Astrocyte (in vitro differentiated cells and primary cell): ENCODE data around the gene CRNKL1. TPM values are rescaled to one million over a fixed set of nuclear protein-coding genes. Genes with fewer than 3 reads are reported as not detected.

Experiments used
- DNase-seq: peaks from one replicate; pipeline ENCODE4 v3.0.0-alpha.2; 2010; ENCODE audit warnings: low read depth
- FAIRE-seq: peaks from 2 replicates; lab custom pipeline; 2011; peaks lifted over from hg19 to GRCh38; lab: Jason Lieb, UNC
- H2AFZ ChIP-seq: 2 replicates; pipeline ENCODE4 v1.6.0; 2012; ENCODE audit warnings: low read depth, low read length, inconsistent platforms
- H3K27ac ChIP-seq: 2 replicates; pipeline ENCODE4 v1.5.1; 2011; ENCODE audit warnings: low read depth, low read length, inconsistent platforms
- H3K27me3 ChIP-seq: 2 replicates; pipeline ENCODE4 v1.6.0; 2011; ENCODE audit warnings: low read length, inconsistent platforms; ENCODE audit not compliant: insufficient read depth
- H3K36me3 ChIP-seq: 2 replicates; pipeline ENCODE4 v1.5.1; 2011; ENCODE audit warnings: low read length, inconsistent platforms; ENCODE audit not compliant: insufficient read depth
- H3K4me1 ChIP-seq: 2 replicates; pipeline ENCODE4 v1.5.1; 2011; ENCODE audit warnings: low read length, inconsistent platforms; ENCODE audit not compliant: insufficient read depth
- H3K4me2 ChIP-seq: 2 replicates; pipeline ENCODE4 v1.6.0; 2012; ENCODE audit warnings: low read length, inconsistent platforms
- H3K4me3 ChIP-seq: 2 replicates; pipeline ENCODE4 v1.5.1; 2011; ENCODE audit warnings: low read depth, mild to moderate bottlenecking, low read length, inconsistent platforms; ENCODE audit not compliant: insufficient read depth
- H3K79me2 ChIP-seq: 2 replicates; pipeline ENCODE4 v1.6.0; 2012; ENCODE audit warnings: mild to moderate bottlenecking, low read length, inconsistent platforms; ENCODE audit not compliant: insufficient read depth
- H3K9ac ChIP-seq: 2 replicates; pipeline ENCODE4 v1.6.0; 2012; ENCODE audit warnings: mild to moderate bottlenecking, low read length, inconsistent platforms
- H3K9me3 ChIP-seq: 2 replicates; pipeline ENCODE4 v1.5.1; 2012; ENCODE audit warnings: low read depth, mild to moderate bottlenecking, low read length, inconsistent platforms; ENCODE audit not compliant: insufficient read depth
- H4K20me1 ChIP-seq: 2 replicates; pipeline ENCODE4 v1.6.0; 2012; ENCODE audit warnings: low read length, inconsistent platforms; ENCODE audit not compliant: insufficient read depth
- H3K27ac Mint-ChIP-seq: one replicate; pipeline ENCODE4 v1.8.0; 2021; ENCODE audit warnings: mild to moderate bottlenecking, mixed read lengths; ENCODE audit not compliant: unreplicated experiment
- H3K27me3 Mint-ChIP-seq: one replicate; pipeline ENCODE4 v1.8.0; 2021; ENCODE audit warnings: low read depth, mixed read lengths; ENCODE audit not compliant: unreplicated experiment
- H3K36me3 Mint-ChIP-seq: one replicate; pipeline ENCODE4 v1.8.0; 2021; ENCODE audit warnings: low read depth, mixed read lengths; ENCODE audit not compliant: unreplicated experiment
- H3K4me1 Mint-ChIP-seq: one replicate; pipeline ENCODE4 v1.8.0; 2021; ENCODE audit warnings: low read depth, mixed read lengths; ENCODE audit not compliant: unreplicated experiment
- H3K4me3 Mint-ChIP-seq: one replicate; pipeline ENCODE4 v1.8.0; 2021; ENCODE audit warnings: mild to moderate bottlenecking, moderate library complexity, mixed read lengths; ENCODE audit not compliant: unreplicated experiment
- H3K9me3 Mint-ChIP-seq: one replicate; pipeline ENCODE4 v1.8.0; 2021; ENCODE audit warnings: mild to moderate bottlenecking, mixed read lengths; ENCODE audit not compliant: unreplicated experiment
- CTCF ChIP-seq: IDR thresholded peaks from 2 replicates; pipeline ENCODE4 v1.5.1; 2011; ENCODE audit warnings: low read depth, mild to moderate bottlenecking, inconsistent platforms, low read length, moderate library complexity; ENCODE audit not compliant: insufficient read depth
- EZH2 ChIP-seq: IDR thresholded peaks from 2 replicates; pipeline ENCODE4 v1.6.1; 2012; ENCODE audit warnings: mild to moderate bottlenecking, low read length, inconsistent platforms; ENCODE audit not compliant: insufficient read depth
- total RNA-seq: library from RNA; stranded (reverse); gene quantifications from 2 replicates; pipeline ENCODE4 v1.2.1, GENCODE V29; 2021

The CRNKL1 gene
- total RNA-seq, 1 donor from 2014 or later, result 20.2 TPM

- Mint-ChIP-seq H3K4me3 (no peak overlapping the region), H3K36me3 (no peaks in the 10 kb centered on the region), H3K27me3 (peaks cover 22% of the 10 kb centered on the region), H3K4me1 (no peaks in the 10 kb centered on the region), H3K9me3 (no peaks in the 10 kb centered on the region), H3K27ac (no peak overlapping the region)
- no peak for DNase-seq
- no peak overlapping the region for H3K4me3 ChIP-seq
- H2AFZ ChIP-seq, result no peak overlapping the region
- no peak overlapping the region for H3K9ac ChIP-seq
- TF ChIP-seq CTCF (no peak), EZH2 (no peak)
- H3K27me3 ChIP-seq, result peaks cover 15% of the 10 kb centered on the region
- no peaks in the 10 kb centered on the region for H3K36me3 ChIP-seq
- no peaks in the 10 kb centered on the region for H4K20me1 ChIP-seq
- no peak for FAIRE-seq
- H3K4me1 ChIP-seq, result no peaks in the 10 kb centered on the region
- no peaks in the 10 kb centered on the region for H3K79me2 ChIP-seq
- no peak overlapping the region for H3K4me2 ChIP-seq
- no peak overlapping the region for H3K27ac ChIP-seq
- no peaks in the 10 kb centered on the region for H3K9me3 ChIP-seq
These were observed 25.8 kb upstream of the CRNKL1 start for GRCh38 chr20:20078041-20078440.

- FAIRE-seq (no peak), DNase-seq (peak; percentile 36)
- Histone ChIP-seq H3K79me2 (no peaks in the 10 kb centered on the region), H4K20me1 (no peaks in the 10 kb centered on the region), H2AFZ (no peak overlapping the region), H3K9me3 (no peaks in the 10 kb centered on the region), H3K27ac (no peak overlapping the region), H3K4me2 (no peak overlapping the region), H3K4me3 (no peak overlapping the region), H3K27me3 (peaks cover 18% of the 10 kb centered on the region), H3K4me1 (no peaks in the 10 kb centered on the region), H3K9ac (no peak overlapping the region), H3K36me3 (no peaks in the 10 kb centered on the region)
- no peak overlapping the region for H3K4me3 Mint-ChIP-seq
- TF ChIP-seq CTCF, result no peak
- no peak for TF ChIP-seq EZH2
- H3K9me3 Mint-ChIP-seq, result no peaks in the 10 kb centered on the region
- no peaks in the 10 kb centered on the region for H3K36me3 Mint-ChIP-seq
- H3K4me1 Mint-ChIP-seq, result no peaks in the 10 kb centered on the region
- H3K27me3 Mint-ChIP-seq, result peaks cover 13% of the 10 kb centered on the region
- no peak overlapping the region for H3K27ac Mint-ChIP-seq
These were observed 24.2 kb upstream of the CRNKL1 start for GRCh38 chr20:20076297-20077065.

GRCh38 chr20:20075032-20075431 is 22.8 kb upstream of the CRNKL1 start:
- FAIRE-seq, result no peak
- no peak overlapping the region for H3K9ac ChIP-seq
- Mint-ChIP-seq H3K9me3 (no peaks in the 10 kb centered on the region), H3K4me1 (peaks cover 2% of the 10 kb centered on the region), H3K27ac (no peak overlapping the region), H3K4me3 (no peak overlapping the region), H3K36me3 (no peaks in the 10 kb centered on the region), H3K27me3 (peaks cover 13% of the 10 kb centered on the region)
- no peak overlapping the region for H2AFZ ChIP-seq
- no peak overlapping the region for H3K4me3 ChIP-seq
- H3K27ac ChIP-seq, result no peak overlapping the region
- no peaks in the 10 kb centered on the region for H3K79me2 ChIP-seq
- H3K36me3 ChIP-seq, result no peaks in the 10 kb centered on the region
- no peak overlapping the region for H3K4me2 ChIP-seq
- peaks cover 18% of the 10 kb centered on the region for H3K27me3 ChIP-seq
- no peak for TF ChIP-seq EZH2
- TF ChIP-seq CTCF, result no peak
- H3K9me3 ChIP-seq, result no peaks in the 10 kb centered on the region
- H3K4me1 ChIP-seq, result no peaks in the 10 kb centered on the region
- H4K20me1 ChIP-seq, result no peaks in the 10 kb centered on the region
- no peak for DNase-seq
